ENCODE data around the gene WAC.

WAC gene

DNA sequence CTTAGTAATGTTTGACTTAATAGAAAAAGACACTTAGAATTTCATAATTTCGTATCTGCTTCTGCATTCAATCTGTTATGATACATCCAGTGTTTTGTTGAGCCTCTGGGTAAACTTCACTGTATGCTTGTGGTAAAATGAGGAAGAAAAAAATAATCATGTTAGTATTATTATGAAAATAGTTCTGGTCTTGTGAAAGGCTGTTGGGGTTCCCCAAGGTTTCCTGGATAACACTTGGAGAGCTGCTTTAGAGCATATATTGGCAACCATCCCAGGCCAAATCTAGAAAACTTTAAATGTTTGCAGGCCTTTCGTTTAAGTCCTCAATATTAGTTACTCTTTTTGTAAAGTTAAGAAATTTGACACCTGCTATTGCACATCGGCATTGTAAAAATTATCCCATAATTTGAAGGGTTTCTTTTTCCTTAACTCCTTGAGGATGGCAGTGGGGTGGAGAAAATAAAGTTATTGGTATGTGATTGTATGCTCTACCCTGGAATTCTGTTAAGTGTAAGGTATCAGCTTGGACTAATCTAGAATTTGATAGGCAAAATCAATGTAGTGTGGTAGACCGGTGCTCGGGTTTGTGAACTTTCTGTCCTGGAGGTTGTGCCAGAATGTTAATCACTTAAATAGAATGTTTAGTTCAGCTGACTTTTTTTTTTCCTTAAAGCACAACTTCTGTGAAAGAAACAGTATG lies 54.5 kb downstream of the WAC start:
- peak; percentile 32 for DNase-seq (ENCODE audit: low read depth, low spot score)
- in situ Hi-C loops (cut with HindIII; ENCODE audit: low sequenced_read_pairs) = no loop called here
- no peak overlapping the region for H3K4me3 ChIP-seq (ENCODE audit: low read depth, low read length)
- TF ChIP-seq, protein P1, sequence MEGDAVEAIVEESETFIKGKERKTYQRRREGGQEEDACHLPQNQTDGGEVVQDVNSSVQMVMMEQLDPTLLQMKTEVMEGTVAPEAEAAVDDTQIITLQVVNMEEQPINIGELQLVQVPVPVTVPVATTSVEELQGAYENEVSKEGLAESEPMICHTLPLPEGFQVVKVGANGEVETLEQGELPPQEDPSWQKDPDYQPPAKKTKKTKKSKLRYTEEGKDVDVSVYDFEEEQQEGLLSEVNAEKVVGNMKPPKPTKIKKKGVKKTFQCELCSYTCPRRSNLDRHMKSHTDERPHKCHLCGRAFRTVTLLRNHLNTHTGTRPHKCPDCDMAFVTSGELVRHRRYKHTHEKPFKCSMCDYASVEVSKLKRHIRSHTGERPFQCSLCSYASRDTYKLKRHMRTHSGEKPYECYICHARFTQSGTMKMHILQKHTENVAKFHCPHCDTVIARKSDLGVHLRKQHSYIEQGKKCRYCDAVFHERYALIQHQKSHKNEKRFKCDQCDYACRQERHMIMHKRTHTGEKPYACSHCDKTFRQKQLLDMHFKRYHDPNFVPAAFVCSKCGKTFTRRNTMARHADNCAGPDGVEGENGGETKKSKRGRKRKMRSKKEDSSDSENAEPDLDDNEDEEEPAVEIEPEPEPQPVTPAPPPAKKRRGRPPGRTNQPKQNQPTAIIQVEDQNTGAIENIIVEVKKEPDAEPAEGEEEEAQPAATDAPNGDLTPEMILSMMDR (IDR thresholded peaks at IDR 0.05; ENCODE audit: low read depth, low read length) = no peak

DNA sequence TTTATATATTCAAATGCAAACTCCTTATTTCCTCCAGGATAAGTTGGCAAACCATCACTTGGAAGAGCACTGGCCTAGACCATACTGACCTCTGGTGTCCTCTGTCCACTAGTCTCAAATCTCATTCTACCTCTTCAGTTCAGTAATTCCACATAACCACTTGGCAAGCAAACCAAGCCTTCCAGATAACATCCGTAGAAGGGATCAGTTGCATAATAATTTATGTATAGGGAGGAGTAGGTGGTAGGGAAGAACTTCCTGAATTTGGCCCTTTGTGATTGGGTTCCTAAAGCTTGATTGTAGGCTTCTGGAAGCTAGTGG lies 55.0 kb downstream of the WAC start:
- DNase-seq (ENCODE audit: low read depth, low spot score) = peak; percentile 38
- in situ Hi-C loops (cut with HindIII; ENCODE audit: low sequenced_read_pairs) = no loop called here
- H3K4me3 ChIP-seq (ENCODE audit: low read depth, low read length) = no peak overlapping the region
- TF ChIP-seq, protein P1 (IDR thresholded peaks at IDR 0.05; ENCODE audit: low read depth, low read length) = peak; percentile 21

DNA sequence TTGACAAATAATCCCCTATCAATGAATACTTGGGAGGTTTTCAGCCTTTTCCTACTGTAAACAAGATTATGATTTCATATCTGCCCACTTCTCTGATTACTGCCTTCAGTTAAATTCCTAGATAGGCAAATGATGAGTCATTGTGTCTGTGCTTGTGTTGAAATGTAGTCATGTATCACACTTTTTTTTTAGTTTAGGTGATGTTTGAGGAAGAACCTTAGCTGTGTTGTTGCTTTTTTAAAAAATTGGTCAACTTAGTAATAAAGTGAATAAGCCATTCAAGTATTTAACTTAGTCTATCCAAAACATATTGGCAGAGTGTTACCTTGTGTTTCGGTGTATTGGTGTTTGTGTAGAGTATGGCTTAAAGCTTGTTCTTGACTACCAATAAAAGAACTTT lies 60.0 kb downstream of the WAC start:
- TF ChIP-seq, protein P1 (IDR thresholded peaks at IDR 0.05; ENCODE audit: low read depth, low read length) = no peak
- H3K4me3 ChIP-seq (ENCODE audit: low read depth, low read length) = no peak overlapping the region
- in situ Hi-C loops (cut with HindIII; ENCODE audit: low sequenced_read_pairs) = no loop called here
- peak; percentile 54 for DNase-seq (ENCODE audit: low read depth, low spot score)

DNA sequence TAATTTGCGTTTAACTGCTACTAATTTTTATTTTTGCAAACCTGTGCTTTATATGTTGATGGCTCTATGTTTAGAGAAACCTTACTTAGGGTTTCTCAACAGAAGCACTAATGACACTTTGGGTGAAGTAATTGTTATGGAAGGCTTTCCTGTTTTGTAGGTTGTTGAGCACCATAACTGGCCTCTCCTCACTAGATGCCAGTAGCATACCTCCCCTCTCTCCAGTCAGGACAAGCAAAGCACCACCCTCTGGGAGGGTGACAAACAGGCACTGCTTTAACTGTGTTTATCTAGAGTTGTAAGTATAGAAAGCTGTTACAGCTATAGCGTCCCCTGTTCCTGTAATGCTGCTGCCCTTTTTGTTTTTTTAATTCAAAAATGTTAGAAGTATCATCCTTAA lies 60.9 kb downstream of the WAC start:
- H3K4me3 ChIP-seq (ENCODE audit: low read depth, low read length) = no peak overlapping the region
- no peak for DNase-seq (ENCODE audit: low read depth, low spot score)
- TF ChIP-seq, protein P1 (IDR thresholded peaks at IDR 0.05; ENCODE audit: low read depth, low read length) = no peak
- in situ Hi-C loops (cut with HindIII; ENCODE audit: low sequenced_read_pairs) = no loop called here

DNA sequence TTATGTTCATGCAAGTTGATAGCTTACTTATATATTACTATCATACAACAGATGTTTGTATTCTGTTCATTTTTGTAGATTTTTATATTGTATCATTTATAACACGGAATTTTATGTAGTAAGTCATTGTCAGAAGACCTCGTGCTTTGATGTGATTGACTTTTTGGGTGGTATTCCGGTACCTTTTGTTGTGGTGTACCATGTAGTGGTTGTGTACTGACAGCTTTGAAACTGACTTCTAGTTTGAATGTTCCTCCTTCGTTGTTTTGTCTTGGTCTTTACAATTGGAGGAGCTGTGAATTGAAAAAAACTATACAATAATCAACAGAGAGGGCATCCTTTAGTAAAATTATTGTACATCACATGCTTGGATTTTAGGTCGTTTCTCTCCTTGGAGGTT lies 61.5 kb downstream of the WAC start:
- TF ChIP-seq, protein P1 (IDR thresholded peaks at IDR 0.05; ENCODE audit: low read depth, low read length) = no peak
- no peak for DNase-seq (ENCODE audit: low read depth, low spot score)
- in situ Hi-C loops (cut with HindIII; ENCODE audit: low sequenced_read_pairs) = no loop called here
- no peak overlapping the region for H3K4me3 ChIP-seq (ENCODE audit: low read depth, low read length)

DNA sequence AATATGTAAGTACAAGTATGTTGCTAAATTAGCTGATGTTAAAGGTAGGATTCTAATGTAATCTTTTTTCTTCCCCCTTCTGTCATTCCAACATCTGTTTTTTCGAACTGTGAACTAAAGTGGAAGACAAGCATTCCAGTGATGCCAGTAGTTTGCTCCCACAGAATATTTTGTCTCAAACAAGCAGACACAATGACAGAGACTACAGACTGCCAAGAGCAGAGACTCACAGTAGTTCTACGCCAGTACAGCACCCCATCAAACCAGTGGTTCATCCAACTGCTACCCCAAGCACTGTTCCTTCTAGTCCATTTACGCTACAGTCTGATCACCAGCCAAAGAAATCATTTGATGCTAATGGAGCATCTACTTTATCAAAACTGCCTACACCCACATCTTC lies 62.7 kb downstream of the WAC start:
- TF ChIP-seq, protein P1 (IDR thresholded peaks at IDR 0.05; ENCODE audit: low read depth, low read length) = no peak
- DNase-seq (ENCODE audit: low read depth, low spot score) = peak; percentile 37
- in situ Hi-C loops (cut with HindIII; ENCODE audit: low sequenced_read_pairs) = no loop called here
- H3K4me3 ChIP-seq (ENCODE audit: low read depth, low read length) = no peak overlapping the region
